GM19043 (cell line): ENCODE measurements around the gene DYNLT4.
"Not testable (repeated sequence)": the region's sequence is repeated elsewhere in the genome, so short reads cannot be mapped to it uniquely, and the experiment has no call there.

Experiments used
- ATAC-seq: cut with Tn5 transposase; IDR thresholded peaks from one replicate; pipeline ENCODE4 v1.9.1; 2021; ENCODE audit warnings: low read depth; ENCODE audit not compliant: unreplicated experiment

Gene DYNLT4, protein sequence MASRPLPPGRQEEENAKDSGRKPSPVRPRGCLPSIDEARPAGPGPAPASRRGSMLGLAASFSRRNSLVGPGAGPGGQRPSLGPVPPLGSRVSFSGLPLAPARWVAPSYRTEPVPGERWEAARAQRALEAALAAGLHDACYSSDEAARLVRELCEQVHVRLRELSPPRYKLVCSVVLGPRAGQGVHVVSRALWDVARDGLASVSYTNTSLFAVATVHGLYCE

DNA sequence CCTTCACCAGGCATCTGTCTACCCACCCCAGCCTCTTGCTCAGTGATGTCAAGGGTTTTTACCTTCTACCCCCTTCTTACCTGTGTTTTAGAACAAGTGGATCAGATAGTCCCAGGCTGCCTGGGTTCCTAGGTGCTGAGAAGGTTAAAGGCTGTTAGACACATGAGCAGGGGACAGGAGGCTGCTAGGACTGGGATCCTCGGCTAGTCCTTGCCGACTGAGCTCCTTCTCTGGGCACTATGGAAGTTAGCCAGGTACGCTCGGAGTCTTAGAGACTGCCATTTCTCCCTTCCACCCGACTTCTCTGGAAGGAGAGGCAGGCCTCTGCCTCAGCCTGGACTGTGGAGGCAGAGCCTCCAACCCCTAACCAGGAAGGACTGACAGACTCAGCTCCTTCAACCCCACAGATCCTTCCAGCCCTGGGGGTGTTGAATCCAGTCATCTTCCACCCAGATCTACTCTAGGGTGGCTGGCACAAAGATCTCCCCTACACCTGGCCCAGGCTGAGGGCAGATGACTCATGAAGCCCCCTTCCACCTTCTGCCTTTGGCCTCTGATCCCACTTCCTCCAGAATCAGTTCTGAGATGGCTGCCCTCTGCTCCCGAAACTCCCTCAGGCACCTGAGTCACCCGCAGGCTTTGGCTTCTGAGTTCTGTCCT lies at the start of gene DYNLT4:
TSS of gene DYNLT4 (minus strand) at position 648 of the 660 bp plus-strand sequence. CDS start 683 bp downstream, outside the sequence.
- ATAC-seq = no peak

DNA sequence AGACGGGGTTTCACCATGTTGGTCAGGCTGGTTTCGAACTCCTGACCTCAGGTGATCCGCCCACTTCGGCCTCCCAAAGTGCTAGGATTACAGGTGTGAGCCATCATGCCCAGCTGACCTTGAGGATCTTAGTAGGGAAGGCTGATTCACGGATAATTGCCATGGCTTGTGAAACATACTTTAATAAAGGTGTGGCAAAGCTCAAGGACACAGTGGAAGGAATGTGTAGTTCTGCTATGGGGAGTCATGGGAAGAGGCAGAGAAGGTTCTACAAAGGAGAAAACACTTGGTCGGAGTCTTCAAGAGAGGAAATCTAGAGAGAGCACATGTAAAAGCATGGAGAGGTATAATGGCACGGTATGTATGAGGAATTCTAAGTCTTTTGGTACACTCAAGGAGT lies 48.6 kb upstream of the DYNLT4 start:
- no peak for ATAC-seq

DNA sequence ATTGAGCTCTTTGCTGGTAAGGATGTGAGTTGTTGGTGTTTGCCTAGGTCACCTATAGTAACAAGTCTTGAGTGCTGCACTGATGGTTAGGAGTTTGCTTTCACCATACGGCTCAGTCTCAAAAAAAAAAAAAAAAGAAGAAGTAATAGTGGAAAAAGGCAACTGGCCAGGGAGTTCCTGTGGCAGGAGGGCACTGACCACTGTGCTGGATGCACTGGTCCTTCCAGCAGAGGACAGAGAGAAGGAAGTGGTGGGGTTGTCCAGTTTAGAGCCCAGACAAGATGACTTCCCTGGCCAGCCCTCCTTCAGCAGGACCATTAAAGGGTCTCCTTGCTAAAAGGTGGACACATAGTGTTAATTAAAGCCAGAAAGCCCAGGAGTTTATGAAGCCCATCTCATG lies 47.8 kb upstream of the DYNLT4 start:
- no peak for ATAC-seq

DNA sequence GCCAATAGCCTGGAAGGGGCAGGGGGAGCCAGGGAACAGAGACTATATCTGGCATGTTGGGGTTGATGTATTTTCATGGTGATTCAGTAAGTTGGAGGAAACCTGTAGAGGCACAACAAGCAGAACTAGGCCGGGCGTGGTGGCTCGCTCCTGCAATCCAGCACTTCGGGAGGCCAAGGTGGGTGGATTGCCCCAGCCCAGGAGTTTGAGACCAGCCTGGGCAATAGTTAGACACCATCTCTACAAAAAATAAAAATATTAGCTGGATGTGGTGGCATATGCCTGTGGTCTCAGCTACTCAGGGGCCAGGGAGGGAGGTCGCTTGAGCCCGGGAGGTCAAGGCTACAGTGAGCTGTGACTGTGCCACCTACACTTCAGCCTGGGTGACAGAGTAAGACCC lies 46.0 kb upstream of the DYNLT4 start:
- ATAC-seq = no peak

DNA sequence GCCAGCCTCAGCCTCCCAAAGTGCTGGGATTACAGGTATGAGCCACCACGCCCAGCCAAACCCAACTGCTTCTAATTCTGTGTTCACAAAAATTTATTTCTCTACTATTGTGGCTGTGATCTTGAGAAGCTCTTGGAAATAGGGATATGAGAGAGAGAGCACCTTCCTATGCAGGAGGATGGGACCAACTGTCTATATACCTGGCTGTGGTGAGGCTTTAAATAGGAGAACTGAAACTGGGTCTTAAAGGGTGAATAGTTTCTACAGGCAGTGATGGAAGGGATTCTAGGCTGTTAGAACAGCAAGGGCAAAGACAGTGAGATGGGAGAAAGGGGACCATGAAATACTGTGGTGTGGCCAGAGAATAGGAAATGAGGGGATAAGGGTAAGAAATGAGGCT lies 44.2 kb upstream of the DYNLT4 start:
- no peak for ATAC-seq

DNA sequence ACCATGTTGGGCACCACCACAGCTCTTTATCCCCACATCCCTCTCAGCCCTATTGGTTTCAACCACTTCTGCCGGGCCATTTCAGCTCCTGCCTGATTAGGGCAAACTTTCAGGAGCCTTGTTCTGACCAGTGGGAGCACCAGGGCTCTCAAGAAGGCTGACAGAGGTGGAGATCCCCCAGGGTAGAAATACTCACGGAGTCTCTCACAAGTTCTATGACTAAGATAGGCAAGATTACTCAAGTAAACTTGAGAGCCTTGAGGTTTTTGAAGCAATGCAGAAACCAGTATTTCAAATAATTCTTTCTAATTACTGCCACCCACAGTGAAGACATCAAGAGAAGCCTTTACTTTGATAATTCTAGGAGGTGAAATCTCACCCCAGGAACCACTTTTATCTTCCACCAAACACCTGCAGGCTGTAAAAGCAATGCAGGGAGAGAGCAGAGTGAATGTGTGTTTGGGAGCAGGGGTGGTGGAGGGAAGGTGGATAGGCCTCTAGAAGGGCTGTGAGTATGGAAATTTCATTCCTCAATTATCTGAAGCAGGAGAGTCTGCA lies 42.5 kb upstream of the DYNLT4 start:
- ATAC-seq = no peak

DNA sequence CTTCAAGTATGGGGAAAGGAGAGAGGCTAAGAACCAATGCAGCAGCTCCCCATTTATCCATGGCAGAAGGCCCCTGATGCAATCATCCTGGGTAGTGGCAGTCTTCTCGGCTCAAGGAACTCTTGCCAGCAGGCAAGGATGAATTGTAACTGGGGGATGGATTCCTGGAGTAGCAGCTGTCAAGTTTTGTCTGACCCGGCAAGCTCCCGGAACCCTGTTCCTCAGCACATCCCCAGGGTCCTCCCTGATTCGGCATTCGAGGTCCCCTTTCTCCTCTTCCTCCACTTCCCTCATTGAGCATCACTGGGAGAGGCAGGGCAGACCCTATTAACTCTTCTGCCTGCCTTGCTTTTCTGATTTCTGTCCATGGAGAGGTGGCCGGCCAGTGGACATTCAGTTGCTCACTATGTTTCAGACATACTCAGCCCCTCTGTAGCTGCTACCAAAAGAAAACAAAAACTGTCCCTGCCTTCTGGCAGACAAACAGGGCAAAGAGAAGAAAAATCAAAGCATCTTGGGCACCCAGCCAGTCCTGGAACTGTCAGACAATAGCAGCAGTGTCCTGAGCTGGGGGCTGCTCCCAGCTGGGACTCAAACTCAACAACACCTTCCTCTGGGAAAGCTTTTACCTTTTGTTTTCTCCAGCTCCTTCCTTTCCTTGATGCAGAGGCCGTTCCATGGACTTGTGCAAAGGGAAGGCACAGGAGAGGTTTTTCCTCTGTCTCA lies 41.5 kb upstream of the DYNLT4 start:
- ATAC-seq = no peak

DNA sequence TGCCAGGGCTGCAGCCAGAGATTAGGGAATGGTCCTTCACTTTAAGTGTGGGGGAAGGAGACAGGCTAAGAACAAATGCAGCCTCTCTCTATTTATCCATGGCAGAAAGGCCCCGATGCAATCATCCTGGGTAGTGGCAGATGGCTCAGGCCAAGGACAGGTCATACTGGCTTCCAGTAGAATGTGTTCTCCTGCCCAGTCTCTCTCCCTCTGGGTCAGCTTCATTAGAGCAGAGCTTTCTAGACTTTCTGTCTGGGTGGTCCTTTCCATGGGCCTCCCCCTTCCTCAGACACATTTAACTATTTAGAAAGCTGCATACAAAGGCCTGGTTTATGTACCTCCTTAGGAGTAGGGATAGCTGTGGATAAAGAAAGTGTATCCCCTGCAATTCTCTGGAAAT lies 40.7 kb upstream of the DYNLT4 start:
- no peak for ATAC-seq

DNA sequence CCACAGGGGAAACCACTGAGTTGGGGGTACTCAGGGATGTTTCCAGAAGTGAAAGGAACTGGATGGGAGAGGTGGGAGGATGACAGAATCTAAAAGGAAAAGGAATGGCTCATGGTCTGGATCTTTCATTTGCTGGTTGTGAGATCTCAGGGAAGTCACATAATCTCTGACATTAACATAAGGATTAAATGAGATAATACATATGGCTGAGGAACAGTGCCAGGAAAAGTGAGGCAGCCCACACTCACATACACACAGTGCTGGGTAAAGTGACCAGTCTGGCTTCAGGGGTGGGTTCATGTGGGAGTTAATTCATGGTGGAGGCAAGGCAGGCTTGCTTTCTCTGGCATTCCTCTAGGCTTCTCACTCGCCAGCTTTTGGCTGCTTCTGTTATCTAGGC lies 39.8 kb upstream of the DYNLT4 start:
- no peak for ATAC-seq

DNA sequence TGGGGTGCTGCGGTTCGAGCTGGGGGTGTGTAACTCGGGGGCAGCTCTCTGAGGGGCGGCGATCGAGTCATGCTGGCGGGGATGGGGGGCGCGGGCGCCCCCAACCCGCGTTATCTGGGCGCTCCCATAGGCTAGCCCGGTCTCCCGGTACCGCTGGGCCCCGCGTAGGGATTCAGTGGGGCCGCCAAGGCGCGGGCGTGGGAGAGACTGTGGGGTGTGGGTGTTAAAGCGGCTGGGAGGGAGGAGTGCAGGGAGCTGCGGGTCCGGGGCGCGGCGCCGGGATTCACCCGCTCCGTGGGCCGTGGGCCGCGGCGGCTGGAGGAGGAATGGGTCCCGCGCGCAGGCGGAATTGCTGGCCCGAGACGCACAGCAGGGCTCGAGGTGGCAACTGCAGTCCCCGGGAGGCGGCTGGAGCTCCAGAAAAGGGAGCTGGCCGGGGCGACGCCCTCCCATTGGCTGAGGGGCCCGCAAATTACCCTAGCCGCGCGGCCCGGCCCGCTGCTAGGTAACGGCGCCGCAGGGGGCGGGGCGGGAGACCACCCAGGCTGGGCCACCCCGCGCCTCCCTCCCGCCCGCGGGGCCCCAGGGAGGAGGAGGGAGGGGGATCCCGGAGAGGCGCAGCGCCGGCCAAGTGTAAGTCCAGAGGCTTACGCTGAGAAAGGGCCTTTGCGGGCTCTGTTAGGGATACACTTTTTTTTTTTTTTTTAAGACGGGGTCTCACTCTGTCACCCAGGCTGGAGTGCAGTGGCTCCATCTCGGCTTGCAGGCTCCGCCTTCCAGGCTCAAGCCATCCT lies 35.9 kb upstream of the DYNLT4 start, which contains the start of gene PTCH2:
TSS of gene PTCH2 (minus strand) at position 392 of the 794 bp plus-strand sequence. CDS start at position 71, 321 bp downstream.
- ATAC-seq = no peak

DNA sequence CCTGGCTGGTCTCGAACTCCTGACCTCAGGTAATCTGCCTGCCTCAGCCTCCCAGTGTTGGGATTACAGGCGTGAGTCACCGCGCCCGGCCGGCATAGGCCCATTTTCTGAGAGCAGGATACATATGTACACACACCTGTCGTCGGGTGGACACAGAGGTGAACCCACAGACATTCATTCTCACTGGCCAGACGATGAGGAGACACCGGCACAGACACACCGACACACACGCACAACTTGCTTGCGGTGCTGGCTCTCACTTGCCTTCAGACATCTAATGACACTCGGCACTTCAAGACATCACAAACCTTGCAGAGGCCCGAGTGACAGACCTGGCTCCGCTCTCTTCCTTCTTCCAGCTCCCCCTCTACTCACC lies 35.3 kb upstream of the DYNLT4 start:
- ATAC-seq = no peak

DNA sequence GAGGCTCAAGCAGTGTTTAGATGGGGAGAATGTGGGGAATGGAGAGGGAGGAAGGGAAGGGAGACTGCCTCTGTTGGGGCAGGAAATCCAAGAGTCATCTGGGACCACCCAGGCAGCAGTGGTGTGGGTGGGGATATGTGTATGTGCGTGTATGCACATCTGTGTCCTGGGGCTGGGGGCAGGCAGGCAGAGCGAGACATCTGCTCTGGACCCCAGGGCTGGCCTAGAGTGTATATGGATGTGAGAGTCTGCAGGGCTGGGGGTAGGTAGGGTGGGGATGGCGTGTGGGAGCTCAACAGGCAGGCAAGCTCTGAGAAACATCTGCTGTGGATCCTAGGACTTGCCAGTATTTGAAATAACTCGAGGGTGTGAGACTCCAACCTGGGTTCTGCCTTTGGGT lies 32.4 kb upstream of the DYNLT4 start:
- ATAC-seq = no peak

DNA sequence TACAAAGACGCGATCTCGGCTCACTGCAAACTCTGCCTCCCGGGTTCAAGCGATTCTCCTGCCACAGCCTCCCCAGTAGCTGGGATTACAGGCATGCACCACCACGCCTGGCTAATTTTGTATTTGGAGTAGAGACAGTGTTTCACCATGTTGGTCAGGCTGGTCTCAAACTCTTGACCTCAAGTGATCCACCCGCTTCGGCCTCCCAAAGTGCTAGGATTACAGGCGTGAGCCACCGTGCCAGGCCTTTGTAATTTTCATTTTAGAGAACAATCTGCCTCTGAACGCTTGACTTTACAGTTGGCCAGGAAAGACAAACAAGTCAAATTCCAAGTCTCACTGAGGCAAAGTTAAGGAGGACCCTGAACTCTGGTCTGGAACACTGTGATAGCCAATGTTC lies 31.1 kb upstream of the DYNLT4 start:
- ATAC-seq = not testable (repeated sequence)

DNA sequence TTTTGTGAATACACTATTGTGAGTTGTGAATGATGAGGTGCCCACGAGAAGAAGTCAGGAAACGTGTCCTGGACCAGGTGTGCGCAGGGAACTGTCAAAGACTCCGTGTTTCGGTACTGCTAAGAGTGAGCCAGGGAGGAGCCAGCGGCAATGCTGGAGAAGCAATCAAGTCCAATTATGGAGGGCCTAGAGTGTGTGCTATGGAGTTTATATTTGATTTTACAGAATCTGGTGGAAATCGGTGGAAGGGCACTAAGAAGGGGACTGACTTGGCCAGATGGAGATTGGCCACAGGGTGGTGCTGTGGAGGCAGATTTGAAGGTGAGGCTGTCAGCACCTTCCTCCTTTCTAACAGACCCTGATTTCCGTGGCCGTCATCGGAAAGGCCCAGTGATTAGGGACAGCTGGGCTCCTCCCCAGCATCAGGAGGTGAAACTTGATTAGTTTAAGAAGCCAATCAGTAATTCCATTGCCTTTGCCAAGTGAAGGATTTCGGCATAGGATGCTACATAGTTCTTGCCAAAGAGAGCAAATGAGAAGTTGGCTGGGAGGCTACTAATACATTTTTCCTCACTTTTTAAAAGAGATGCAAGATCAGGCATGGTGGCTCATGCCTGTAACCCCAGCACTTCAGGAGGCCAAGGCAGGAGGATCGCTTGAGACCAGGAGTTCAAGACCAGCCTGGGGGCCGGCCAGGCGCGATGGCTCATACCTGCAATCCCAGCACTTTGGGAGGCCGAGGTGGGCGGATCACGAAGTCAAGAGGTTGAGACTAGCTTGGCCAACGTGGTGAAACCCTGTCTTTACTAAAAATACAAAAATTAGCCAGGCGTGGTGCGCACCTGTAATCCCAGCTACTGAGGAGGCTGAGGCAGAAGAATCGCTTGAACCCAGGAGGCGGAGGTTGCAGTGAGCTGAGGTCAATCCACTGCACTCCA lies 28.9 kb upstream of the DYNLT4 start:
- ATAC-seq = peak; percentile 51

DNA sequence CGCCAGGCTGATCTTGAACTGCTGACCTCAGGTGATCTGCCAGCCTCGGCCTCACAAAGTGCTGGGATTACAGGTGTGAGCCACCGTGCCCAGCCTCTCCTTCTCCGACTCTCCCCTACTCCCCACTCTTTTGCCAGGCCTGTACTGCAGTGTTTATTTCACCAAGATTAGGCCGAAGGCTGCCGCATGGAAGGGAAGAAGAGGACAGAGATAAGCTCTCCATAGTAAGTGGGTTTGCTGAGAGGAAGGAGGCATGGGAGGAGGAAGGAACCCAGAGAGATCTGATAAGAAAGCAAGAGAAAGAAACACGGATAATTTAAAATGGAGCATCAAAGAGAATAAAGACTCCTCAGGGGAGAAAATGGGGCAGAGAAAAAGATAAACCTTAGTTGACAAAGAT lies 27.2 kb upstream of the DYNLT4 start:
- no peak for ATAC-seq

DNA sequence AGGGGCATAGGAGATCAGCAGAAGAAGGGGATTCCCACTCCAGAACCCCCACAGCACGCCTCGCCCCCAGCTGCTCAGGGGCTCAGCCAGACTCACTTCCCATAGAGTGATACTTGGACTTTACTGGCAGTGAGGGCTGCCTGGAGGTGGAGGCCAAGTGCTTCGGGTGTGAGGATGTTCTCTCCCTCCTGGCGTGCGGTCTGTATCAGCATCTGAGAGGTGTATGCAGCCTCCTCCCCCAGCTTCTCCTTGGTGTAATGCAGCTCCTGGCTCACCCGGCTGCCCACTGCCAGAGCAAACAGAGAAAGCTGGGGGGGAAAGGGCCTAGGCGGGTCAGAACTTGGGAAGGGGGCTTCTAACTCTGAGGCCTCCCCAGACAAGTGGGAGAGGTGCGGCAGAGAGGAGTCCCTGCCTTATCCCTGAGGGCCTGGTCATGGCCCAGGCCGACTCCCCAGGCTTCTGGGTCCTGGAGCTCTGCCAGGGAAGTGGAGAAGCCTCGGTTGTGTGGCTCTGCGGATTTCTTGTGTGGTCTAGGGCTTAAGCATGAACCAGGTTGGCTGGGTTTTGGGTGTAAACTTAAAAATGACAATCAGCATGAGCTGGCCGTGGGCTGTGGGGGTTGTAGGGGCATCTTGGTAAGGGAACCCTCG lies 25.0 kb upstream of the DYNLT4 start:
- ATAC-seq = no peak

DNA sequence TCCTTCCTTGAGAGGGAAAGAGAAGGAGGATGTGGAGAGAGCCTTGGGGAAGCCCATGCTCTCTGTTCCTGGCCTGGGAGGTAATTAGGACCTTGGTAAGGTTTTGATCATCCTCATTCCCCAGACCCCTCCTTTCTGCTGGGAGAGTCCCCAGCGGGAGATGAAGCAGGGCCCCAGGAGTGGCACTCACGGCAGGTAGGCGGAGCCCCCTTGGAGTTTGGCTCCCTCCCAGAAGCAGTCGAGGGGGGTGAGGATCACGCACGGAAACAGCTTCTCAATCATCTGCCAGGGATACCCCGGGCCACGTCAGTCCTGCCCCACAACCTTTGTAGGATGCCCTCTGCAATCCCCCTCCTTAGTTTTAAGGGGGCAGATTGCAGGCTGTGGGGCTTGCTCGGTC lies 24.4 kb upstream of the DYNLT4 start:
- no peak for ATAC-seq

DNA sequence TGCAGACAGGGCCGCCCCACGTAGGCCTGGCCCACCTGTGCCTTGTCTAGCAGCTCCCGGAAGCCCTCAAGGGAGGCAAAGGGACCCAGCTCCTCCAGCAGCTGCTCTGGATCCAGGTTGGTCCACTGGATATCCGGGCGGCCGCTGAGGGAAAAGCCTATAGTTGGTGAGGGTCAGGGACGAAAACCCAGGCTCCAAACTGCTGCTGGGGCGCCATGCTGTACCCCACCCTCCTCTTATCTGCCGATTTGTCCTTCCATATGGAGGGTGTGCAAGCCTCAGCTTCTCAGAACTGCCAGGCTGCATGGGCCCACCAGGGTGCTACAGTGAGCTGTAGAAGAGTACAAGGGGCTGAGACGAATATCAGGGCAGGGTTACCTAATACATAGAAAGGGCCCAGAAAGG lies 23.8 kb upstream of the DYNLT4 start:
- ATAC-seq = no peak
